Neural cell (in vitro differentiated cells): Measurements from ENCODE around the gene FFAR3. TPM values are rescaled to one million over a fixed set of nuclear protein-coding genes. Genes with fewer than 3 reads are reported as not detected.

Source experiments
- H2AFZ ChIP-seq: fragments of 200-600, 300-800 bp; sonication (generic), shearing (Covaris generic); 2 replicates; pipeline ENCODE4 v1.6.0; 2014; ENCODE audit warnings: low read depth, mild to moderate bottlenecking, antibody characterized with exemption, low read length, moderate library complexity
- H3F3A ChIP-seq: fragments of 200-600 bp; shearing (Covaris generic); 2 replicates; pipeline ENCODE4 v1.6.1; 2016; ENCODE audit warnings: mild to moderate bottlenecking, moderate library complexity, mixed read lengths, antibody characterized with exemption, low read length; ENCODE audit not compliant: insufficient read depth, poor library complexity, severe bottlenecking
- H3K27ac ChIP-seq: fragments of 200-600, 300-800 bp; sonication (generic), shearing (Covaris generic); 2 replicates; pipeline ENCODE4 v1.5.1; 2014; ENCODE audit warnings: mild to moderate bottlenecking, low read length, moderate library complexity
- H3K27me3 ChIP-seq: fragments of 300-800, 200-600 bp; sonication (generic), shearing (Covaris generic); 2 replicates; pipeline ENCODE4 v1.6.0; 2014; ENCODE audit warnings: mild to moderate bottlenecking, low read depth, low read length, moderate library complexity; ENCODE audit not compliant: insufficient read depth
- H3K36me3 ChIP-seq: fragments of 300-800, 200-600 bp; sonication (generic), shearing (Covaris generic); 2 replicates; pipeline ENCODE4 v1.5.1; 2014; ENCODE audit warnings: mild to moderate bottlenecking, antibody characterized with exemption, low read length, moderate library complexity; ENCODE audit not compliant: insufficient read depth
- H3K4me2 ChIP-seq: fragments of 300-800, 200-600 bp; sonication (generic), shearing (Covaris generic); 2 replicates; pipeline ENCODE4 v1.6.0; 2014; ENCODE audit warnings: mild to moderate bottlenecking, low read length
- H3K4me3 ChIP-seq: fragments of 300-800, 200-600 bp; sonication (generic), shearing (Covaris generic); 2 replicates; pipeline ENCODE4 v1.5.1; 2014; ENCODE audit warnings: mild to moderate bottlenecking, low read length, moderate library complexity
- H3K79me2 ChIP-seq: fragments of 200-600 bp; shearing (Covaris generic); replicated peaks from 2 replicates; pipeline ENCODE4 v1.6.0; 2014; ENCODE audit warnings: mild to moderate bottlenecking, low read length, moderate library complexity; ENCODE audit not compliant: insufficient read depth
- H3K9ac ChIP-seq: fragments of 300-800, 200-600 bp; sonication (generic), shearing (Covaris generic); 2 replicates; pipeline ENCODE4 v1.6.1; 2016; ENCODE audit warnings: mild to moderate bottlenecking, low read length, mixed read lengths
- H3K9me2 ChIP-seq: fragments of 200-600 bp; shearing (Covaris generic); 2 replicates; pipeline ENCODE4 v1.6.1; 2016; ENCODE audit warnings: mild to moderate bottlenecking, low read length, mixed read lengths; ENCODE audit not compliant: insufficient read depth
- H3K9me3 ChIP-seq: fragments of 200-600, 300-800 bp; sonication (generic), shearing (Covaris generic); 2 replicates; pipeline ENCODE4 v1.6.1; 2016; ENCODE audit warnings: mild to moderate bottlenecking, mixed run types, low read length, moderate library complexity, mixed read lengths
- H4K20me1 ChIP-seq: fragments of 200-600 bp; shearing (Covaris generic); 2 replicates; pipeline ENCODE4 v1.6.1; 2016; ENCODE audit warnings: mild to moderate bottlenecking, mixed run types; ENCODE audit not compliant: insufficient read depth
- CTCF ChIP-seq: fragments of 450-650 bp; IDR thresholded peaks from 2 replicates; pipeline ENCODE4 v1.5.1; 2014; ENCODE audit warnings: antibody characterized with exemption, mild to moderate bottlenecking, moderate library complexity; ENCODE audit not compliant: poor library complexity, severe bottlenecking
- EP300 ChIP-seq: fragments of 450-650 bp; conservative IDR thresholded peaks from 2 replicates; pipeline ENCODE4 v1.6.1; 2014; ENCODE audit warnings: antibody characterized with exemption, mild to moderate bottlenecking, moderate library complexity; ENCODE audit not compliant: poor library complexity, severe bottlenecking
- EZH2 ChIP-seq: fragments of 200-600, 300-800 bp; shearing (Covaris generic), sonication (generic); IDR thresholded peaks from 2 replicates; pipeline ENCODE4 v1.6.1; 2014; ENCODE audit warnings: antibody characterized with exemption, low read length, borderline replicate concordance, mild to moderate bottlenecking; ENCODE audit not compliant: insufficient read depth, poor library complexity, severe bottlenecking
- MXI1 ChIP-seq: fragments of 450-650 bp; conservative IDR thresholded peaks from 2 replicates; pipeline ENCODE4 v1.6.1; 2014; ENCODE audit warnings: antibody characterized with exemption, mild to moderate bottlenecking; ENCODE audit not compliant: poor library complexity, severe bottlenecking
- POLR2AphosphoS5 ChIP-seq: IDR thresholded peaks from 2 replicates; pipeline ENCODE4 v1.6.1; 2012
- RAD21 ChIP-seq: fragments of 450-650 bp; conservative IDR thresholded peaks from 2 replicates; pipeline ENCODE4 v1.6.1; 2014; ENCODE audit warnings: antibody characterized with exemption, mild to moderate bottlenecking, moderate library complexity
- REST ChIP-seq: IDR thresholded peaks from 2 replicates; pipeline ENCODE4 v1.6.1; 2012; ENCODE audit warnings: borderline replicate concordance
- SMC3 ChIP-seq: fragments of 450-650 bp; conservative IDR thresholded peaks from 2 replicates; pipeline ENCODE4 v1.6.1; 2014; ENCODE audit warnings: antibody characterized with exemption, mild to moderate bottlenecking, moderate library complexity; ENCODE audit not compliant: poor library complexity
- TAF1 ChIP-seq: IDR thresholded peaks from 2 replicates; pipeline ENCODE4 v1.6.1; 2012; ENCODE audit warnings: low read depth
- polyA plus RNA-seq: library from polyadenylated mRNA; depleted of rRNA; stranded (reverse); fragments of >200 nt; gene quantifications from 2 replicates; pipeline ENCODE4 v1.2.3, GENCODE V29; 2014

The FFAR3 gene
- polyA plus RNA-seq, 1 donor from 2014 or later: not detected

GRCh38 chr19:35398570-35398969 lies 40.3 kb downstream of the FFAR3 start:
- Histone ChIP-seq H3K27ac (no peak overlapping the region), H3K79me2 (no peaks in the 10 kb centered on the region), H3K4me3 (no peak overlapping the region), H3K9ac (no peak overlapping the region), H3K9me2 (no peaks in the 10 kb centered on the region), H3K9me3 (no peaks in the 10 kb centered on the region), H3K36me3 (no peaks in the 10 kb centered on the region), H3K27me3 (no peaks in the 10 kb centered on the region), H3K4me2 (no peak overlapping the region), H3F3A (no peaks in the 10 kb centered on the region), H2AFZ (no peak overlapping the region), H4K20me1 (no peaks in the 10 kb centered on the region)
- TF ChIP-seq REST (no peak), MXI1 (no peak), EZH2 (no peak), RAD21 (no peak), SMC3 (no peak), CTCF (no peak), EP300 (no peak), POLR2AphosphoS5 (no peak), TAF1 (no peak)

- TF ChIP-seq EZH2 (no peak), SMC3 (no peak), EP300 (no peak), POLR2AphosphoS5 (no peak)
- H2AFZ ChIP-seq: no peak overlapping the region
- H3K27me3 ChIP-seq: no peaks in the 10 kb centered on the region
- H3K4me2 ChIP-seq: no peak overlapping the region
- H3K9me3 ChIP-seq: no peaks in the 10 kb centered on the region
- no peaks in the 10 kb centered on the region for H3F3A ChIP-seq
- no peaks in the 10 kb centered on the region for H3K36me3 ChIP-seq
- no peaks in the 10 kb centered on the region for H3K79me2 ChIP-seq
- H3K9me2 ChIP-seq: no peaks in the 10 kb centered on the region
- H3K4me3 ChIP-seq: no peak overlapping the region
- H4K20me1 ChIP-seq: no peaks in the 10 kb centered on the region
- no peak overlapping the region for H3K9ac ChIP-seq
- no peak overlapping the region for H3K27ac ChIP-seq
These were observed 41.0 kb downstream of the FFAR3 start for GRCh38 chr19:35399231-35399630.
